Central memory CD4-positive, alpha-beta T cell (primary cell): ENCODE results near the gene SYNE1.
"Not testable (repeated sequence)": the region's sequence is repeated elsewhere in the genome, so short reads cannot be mapped to it uniquely, and the experiment has no call there.

ENCODE experiments used
- DNase-seq: peaks from one replicate; pipeline ENCODE4 v3.0.0; 2022

Gene SYNE1

DNA sequence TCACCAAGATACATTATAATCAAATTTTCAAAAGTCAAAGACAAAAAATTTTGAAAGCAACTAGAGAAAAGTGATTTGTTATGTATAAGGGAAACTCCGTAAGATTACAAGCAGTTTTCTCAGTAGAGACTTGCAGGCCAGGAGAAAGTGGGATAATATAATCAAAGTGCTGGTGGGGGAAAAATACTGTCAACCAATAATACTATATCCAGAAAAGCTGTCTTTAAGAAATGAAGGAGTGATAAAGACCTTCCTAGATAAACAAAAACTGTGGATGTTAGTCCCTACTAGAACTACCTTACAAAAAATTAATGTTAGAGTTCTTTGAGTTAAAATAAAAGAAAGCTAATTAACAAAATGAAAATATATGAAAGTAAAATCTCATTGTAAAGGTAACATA is 79.7 kb downstream of the SYNE1 start:
- DNase-seq = no peak

DNA sequence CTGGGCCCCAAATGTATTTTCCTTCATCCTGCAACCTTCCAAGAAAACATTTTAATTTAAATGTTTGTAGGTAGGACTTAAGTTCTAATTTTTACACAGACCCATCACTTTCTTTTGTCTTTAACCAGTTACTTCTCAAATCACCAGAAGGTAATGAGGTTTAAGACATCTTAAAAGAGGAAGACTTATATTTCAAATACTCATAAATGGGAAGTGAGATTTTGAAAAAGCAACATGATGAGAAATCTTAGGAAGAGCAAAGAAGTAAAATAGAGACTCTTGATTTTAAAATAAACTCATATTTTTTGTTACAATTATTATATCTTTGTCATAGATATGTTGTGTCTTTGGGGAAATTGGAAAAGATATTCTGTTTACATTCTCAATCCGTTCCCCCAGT is 82.3 kb downstream of the SYNE1 start:
- no peak for DNase-seq

DNA sequence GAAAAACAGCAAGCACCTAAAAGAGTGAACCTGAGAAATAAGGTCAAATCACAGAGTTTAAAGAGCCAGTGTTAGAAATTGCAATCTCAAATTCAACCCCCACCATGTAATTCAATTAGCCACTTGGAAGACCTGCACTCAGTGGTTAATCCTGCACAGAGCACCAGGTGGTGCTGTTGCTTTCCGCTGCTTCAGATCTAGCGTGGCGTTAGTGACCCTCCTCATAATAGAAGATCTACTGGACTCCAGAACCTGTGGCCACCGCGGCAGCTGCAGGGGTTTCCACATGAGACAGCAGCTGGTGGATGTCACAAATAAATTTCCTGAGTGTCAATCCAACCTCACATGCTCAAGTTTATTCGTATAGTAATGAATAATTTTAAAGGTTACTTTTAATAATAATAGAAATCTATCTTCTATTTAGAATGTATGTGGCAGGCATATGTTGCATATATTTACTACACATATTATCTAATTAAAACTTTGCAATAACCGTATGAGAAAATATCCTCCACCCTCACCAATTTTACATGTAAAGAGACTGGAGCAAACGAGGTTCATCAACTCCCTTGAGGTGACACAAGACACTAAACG is 84.4 kb downstream of the SYNE1 start:
- DNase-seq = no peak

DNA sequence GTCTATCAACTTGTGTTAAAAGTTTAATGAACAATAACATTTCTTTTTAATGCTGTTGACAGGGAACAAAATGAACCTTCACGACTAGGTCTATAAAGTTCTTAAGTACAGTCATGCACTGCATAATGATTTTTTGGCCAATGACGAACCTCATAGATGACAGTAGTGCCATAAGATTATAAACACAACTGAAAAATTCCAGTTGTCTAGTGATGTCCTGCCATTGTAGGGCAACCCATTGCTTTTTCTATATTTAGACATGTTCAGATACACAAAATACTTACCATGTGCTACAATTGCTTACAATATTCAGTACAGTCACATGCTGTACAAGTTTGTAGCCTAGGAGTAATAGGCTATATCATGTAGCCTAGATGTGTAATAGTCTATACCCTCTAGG is 93.6 kb downstream of the SYNE1 start:
- DNase-seq = no peak

DNA sequence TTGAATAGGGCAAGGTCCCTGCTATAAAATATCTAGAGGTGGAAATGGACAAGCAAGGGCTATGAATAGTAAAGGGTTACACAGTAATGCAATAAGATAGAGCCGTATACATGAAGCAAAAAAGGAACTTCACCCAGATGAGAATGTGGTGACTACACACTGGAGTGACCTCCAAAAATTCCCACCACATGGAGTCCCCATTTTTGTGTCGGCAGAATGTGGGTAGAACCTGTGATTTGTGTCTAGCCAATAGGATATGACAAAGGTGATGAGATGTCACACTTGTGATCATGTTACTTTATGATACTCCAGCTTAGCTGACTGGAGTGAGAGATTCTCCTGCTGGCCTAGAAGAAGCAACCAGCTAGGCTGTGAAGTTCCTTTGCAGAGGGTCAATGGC is 96.8 kb downstream of the SYNE1 start:
- no peak for DNase-seq

DNA sequence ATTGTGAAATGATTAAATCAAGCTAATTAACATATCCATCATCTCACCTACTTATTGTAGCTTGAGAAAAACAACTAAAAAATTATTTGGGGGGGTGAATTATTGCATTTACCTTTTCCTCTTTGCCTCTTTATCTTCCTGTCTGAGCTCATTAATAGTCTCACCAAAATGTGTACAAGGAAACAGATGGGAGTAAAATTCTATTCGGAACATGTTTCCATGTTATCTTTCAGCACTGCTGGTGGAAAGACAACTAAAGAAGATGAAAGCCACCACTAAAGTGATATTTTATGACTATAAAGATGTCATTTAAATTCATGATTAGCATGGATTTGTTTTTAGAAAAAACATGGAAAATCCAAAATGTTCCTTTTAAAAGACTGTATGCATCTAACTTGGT is 102.6 kb downstream of the SYNE1 start:
- DNase-seq = no peak

DNA sequence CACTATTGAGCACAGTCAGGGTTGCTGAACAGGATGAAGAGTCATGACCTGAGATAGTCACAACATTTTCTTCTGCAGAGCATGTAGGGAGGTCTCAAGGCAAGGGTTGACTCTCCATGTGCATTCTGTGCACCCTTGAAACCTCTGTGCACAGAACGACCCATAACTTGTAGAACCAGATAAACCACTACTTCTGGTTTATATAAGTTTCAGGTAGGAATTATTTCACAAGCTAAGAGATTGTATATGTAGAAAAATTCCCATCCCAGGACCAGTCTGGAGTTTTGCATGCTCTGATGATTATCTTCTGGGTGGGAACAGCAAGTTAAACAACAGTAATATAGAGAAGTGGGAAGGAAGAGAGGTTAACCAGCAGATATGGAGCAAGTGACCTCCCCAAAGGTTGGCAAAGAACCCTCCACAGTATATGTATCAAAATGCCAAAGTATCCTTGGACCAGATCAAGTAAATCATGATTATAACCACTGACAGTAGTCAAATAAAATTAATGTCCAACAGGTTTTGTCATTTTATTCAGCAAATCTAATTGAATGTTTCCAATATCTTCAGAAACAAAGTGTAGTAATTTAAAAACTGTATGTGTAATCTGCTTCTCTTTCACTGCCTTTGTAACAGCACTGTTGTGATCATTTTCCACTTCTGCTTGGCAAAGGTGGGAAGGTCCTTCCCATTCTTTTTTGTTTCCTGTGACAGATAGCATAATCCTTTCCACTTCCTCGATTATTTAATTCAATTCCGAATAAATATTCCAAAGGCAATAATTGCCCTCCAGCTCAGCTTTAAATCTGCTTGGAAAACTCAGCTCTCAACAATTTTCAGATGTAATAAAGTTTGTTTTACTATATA is 104.4 kb downstream of the SYNE1 start:
- DNase-seq = no peak

DNA sequence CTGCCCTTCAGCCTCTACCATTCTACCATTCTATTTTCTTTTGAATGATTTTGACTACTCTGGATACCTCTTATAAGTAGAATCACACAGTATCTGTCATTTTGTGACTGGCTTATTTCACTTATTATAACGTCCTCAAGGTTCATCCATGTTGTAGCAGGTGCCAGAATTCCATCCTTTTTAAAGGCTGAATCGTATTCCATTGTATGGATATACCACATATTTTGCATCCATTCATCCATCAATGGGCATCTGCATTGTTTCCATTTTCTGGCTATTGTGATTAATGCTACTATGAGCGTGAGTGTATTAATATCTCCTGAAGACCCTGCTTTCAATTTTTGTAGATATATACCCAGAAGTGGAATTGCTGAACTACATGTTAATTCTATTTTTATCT is 105.5 kb downstream of the SYNE1 start:
- no peak for DNase-seq

DNA sequence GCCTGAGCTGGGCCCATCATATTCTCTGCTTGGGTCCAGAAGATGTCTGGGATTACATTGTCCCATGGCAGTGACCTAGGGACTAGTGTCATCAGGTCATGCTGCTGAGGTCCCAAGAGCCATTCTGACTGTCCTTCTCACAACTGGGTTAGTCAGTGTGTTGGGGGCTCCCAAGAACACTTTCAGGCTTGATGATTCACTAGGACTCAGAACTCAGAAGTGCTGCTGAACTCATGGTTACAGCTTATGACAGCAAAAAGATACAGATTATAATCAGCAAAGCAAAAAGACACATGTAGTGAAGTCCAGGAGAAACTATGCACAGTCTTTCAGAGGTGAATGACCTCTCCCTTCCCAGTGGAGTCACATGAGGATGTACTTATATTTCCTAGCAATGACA is 107.8 kb downstream of the SYNE1 start:
- DNase-seq = no peak

DNA sequence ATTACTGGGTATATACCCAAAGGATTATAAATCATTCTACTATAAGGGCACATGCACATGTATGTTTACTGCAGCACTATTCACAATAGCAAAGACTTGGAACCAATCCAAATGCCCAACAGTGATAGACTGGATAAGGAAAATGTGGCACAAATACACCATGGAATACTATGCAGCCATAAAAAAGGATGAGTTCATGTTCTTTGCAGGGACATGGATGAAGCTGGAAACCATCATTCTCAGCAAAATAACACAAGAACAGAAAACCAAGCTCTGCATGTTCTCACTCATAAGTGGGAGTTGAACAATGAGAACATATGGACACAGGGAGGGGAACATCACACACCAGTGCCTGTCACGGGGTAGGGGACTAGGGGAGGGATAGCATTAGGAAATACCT is 123.0 kb downstream of the SYNE1 start:
- DNase-seq = not testable (repeated sequence)

DNA sequence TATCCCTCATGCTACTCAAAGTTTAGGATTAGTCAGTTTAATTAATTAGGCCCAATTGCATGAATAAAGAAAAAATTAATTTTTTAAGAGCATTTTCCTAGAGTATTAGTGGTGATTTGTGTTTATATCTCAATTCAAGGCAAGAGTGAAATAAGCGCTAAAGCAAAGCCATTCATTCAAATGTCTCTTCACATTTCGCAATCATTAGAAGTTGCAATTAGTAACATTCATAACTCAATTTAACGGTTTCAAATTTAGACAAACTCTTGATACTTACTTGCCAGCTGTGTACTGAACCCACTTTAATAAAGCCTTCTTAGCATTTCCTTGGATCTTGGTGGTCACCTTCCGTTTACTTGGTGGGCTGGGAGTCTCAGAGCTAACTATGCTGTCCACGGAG is 127.2 kb downstream of the SYNE1 start:
- no peak for DNase-seq

DNA sequence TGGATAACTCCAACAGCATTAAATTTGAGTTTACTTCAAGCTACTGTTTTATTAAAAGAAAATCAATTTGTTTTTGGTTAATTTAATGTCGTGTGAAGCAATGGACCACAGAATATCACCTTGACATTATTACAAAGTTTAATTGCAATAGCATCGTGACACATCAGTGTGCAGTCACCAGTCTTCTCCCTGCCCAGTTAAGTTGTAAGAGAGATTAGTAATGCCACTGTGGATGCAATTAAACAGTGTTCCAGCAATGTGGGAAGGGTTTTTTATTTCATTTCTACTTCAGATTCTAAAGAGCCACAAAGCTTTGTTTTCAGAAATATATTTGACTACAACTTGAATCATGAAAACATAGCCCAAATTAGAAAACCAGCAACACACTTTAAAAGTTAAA is 128.7 kb downstream of the SYNE1 start:
- no peak for DNase-seq

DNA sequence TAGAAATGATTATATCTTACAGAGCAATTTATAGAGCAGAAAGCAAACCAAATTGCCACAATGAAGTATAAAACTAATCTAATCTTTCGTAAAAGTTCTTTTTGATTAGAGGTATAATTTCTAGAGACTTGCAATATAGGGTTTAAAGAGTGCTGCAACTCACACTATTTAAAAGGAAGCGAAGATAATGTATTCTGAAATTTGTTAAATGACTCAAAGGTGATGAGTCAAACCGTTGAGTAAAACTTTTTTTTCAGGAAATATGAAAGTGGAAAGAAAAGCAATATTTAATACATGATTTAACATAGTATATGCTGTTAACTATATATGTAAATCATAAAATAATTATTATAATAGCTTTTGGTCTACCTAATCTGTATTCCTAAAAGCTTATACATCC is 133.6 kb downstream of the SYNE1 start:
- DNase-seq = no peak

DNA sequence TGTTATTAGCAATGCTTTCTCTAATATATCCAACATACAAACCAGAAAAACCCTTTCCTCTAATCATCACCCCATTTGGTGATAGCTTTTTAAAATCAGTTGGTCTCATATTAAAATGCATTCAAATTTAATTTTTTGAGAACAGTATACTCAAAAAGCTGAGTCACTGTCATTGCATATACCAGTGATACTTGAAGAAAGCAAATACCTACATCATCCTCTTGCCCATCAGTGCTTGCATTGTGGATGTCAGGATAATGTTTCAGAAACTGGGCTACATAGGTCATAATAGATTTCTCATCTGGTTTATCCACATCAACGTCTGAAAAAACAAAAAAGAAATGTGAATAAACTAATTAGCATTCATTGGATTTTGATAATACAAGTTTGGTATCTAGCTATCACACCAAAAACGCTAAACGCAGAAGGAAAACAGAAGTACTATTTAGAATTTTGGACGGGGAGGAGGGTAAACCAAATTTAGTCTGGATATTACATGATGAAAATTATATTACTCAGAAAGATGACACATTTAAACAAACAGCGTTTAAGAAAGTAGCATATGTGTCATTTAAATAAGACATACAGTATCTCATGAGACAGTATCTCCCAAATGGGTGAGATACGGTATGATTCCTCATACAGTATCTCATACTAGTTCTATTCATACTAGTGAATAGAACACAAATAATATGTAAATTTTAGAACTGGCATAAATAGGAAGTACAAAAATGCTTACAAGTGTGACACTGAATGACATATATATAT is 134.6 kb downstream of the SYNE1 start:
- DNase-seq = no peak

DNA sequence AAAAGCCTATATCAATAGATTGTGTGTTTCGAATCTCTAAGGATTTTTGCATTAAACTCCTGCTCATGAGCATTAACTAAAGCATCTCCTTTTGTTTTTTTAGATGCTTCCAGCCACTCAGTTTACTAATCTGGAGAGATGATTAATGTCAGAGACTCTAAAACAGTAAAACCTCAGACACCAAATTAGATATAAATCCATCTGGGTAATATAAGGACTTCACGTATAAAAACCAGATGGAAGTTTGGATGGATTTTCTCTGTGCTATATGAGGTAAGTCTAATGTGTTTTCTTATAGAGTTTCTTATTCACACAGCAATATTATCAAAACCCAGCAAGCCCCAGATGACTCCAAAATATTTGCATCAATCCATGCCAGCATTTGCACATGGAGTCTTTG is 137.2 kb downstream of the SYNE1 start:
- DNase-seq = no peak

DNA sequence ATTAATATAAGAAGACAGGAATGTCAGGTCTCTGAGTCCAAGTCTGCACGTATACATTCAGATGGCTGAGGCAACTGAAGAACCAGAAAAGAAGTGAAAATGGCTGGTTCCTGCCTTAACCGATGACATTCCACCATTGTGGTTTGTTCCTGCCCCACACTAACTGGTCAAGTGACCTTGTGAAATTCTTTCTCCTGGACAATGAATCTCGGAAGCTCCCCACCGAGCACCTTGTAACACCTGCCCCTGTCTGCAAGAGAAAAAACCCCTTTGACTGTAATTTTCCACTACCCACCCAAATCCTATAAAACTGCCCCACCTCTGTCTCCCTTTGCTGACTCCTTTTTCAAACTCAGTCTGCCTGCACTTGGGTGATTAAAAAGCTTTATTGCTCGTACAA is 140.4 kb downstream of the SYNE1 start:
- DNase-seq = no peak

DNA sequence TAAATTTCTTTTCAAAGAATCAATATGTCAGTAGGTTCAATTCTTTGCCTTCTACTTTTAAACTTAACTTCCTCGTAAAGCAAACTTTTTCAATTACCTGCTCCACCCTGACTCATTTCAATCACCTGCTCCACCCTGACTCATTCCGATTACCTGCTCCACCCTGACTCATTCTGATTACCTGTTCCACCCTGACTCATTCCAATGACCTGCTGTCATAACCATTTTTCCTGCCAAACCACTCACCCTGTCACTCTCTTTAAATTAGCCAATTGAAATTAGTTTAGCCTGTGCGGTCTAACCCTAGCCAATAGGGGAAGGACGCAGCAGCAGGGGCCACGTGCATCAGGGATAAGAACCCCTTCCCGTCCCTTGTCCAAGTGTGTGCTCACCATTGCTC is 141.7 kb downstream of the SYNE1 start:
- DNase-seq = not testable (repeated sequence)

DNA sequence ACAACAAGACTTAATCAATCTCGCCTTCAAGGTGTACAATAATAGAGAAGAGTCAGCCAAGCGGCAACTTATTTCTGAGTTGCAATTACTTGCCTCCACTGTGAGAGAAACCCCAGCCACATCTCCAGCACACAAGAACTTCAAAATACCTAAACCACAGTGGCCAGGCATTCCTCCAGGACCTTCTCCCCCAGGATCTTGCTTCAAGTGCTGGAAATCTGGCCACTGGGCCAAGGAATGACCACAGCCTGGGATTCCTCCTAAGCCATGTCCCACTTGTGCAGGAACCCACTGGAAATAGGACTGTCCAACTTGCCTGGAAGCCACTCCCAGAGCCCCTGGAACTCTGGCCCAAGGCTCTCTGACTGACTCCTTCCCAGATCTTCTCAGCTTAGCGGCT is 144.9 kb downstream of the SYNE1 start:
- DNase-seq = not testable (repeated sequence)

DNA sequence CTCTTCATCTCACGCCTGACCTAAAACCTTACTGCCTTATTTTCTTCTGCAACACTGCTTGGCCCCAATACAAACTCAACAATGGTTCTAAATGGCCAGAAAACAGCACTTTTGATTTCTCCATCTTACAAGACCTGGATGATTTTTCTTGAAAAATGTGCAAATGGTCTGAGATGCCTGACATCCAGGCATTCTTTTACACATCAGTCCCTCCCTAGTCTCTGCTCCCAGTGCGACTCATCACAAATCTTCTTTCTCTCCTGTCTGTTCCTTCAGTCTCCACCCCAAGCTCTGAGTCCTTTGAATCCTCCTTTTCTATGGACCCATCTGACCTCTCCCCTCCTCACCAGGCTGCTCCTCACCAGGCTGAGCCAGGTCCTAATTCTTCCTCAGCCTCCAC is 145.7 kb downstream of the SYNE1 start:
- DNase-seq = not testable (repeated sequence)

DNA sequence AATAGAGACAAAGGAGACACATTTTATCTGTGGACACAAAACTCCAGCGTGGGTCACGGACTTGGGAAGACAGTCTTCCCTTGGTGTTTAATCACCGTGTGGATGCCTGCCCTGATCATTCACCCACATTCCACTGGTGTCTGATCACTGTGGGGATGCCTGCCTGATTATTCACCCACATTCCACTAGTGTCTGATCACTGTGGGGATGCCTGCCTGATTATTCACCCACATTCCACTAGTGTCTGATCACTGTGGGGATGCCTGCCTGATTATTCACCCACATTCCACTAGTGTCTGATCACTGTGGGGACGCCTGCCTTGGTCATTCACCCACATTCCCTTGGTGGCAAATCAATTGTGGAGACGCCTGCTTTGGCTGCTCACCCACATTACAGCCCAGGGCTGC is 146.2 kb downstream of the SYNE1 start:
- not testable (repeated sequence) for DNase-seq

DNA sequence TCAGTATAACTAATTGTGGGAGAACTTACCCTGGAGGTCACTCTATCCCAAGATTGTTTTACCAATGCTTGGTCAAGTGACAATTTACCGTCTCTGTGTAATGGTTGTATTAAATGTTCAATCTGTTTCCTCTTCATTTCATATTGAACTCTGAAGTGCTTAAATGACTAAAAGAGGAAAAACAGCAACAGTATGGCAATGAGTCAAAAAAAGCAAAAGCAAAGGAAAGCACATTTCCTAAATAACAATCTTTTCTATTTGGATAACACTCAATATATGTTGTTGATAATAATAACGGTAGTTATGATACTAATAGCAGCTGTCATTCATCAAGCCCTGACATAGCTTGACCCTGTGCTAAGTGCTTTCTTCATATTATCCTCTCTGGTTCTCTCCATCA is 152.4 kb downstream of the SYNE1 start:
- no peak for DNase-seq

DNA sequence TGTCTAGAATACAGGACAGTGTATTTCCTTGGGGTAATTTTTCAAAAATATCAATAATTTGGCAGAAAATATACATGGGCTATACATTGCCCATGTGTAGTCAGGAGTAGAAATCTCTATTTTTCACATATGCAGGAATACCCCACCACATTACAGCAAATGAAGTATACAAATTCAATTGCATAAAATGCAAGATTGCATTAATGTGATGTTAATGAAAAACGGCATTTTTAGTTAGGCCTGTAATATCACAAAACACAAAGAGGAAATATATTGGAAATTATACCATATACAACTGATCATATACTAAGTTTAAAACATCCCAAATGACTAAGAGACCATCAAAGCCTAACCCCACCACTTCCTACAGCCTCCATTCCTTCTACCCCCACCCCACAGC is 154.9 kb downstream of the SYNE1 start:
- DNase-seq = no peak

DNA sequence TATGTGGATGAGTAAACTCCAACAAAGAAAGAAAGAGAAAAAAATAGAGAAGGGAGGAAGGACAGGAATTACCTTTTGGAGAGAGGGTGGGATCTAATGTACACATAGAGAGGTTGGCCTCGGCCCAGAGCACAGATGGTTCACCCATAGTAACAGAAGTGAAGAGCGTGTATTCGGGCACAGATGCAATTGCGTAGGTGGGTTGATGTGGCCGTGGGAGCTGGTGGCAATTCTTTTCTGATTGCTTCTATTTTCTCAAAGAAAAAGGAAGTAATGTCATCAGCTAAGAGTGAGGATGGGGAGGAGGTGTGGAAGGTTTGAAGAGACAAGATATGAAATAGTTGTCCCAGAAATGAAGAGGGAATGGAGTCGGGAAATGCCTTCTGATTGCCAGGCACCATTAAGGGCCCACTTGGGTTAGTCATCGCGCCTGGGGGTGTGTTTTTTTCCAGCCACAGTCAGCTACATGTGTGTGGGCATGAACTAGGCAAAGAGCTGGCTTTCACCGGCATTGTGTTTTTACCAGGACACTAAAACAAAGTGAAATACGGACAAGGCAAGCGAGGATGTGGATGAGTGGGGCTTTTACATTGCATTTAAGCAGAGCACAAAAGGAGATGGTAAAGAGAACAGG is 158.7 kb downstream of the SYNE1 start:
- no peak for DNase-seq
